HCT116 (cell line): ENCODE results near the gene FLVCR2.
A peak's percentile ranks its signal among the peaks of the same experiment; 100 is the strongest.

ENCODE experiments used
- ATF3 ChIP-seq: IDR thresholded peaks from 2 replicates; pipeline ENCODE4 v1.6.1; 2012
- CTCF ChIP-seq, 3 experiments: fragments of 200-600 bp in 1 of 3; sonication (generic) in 1 of 3; IDR thresholded peaks in 2 of 3; conservative IDR thresholded peaks in 1 of 3; 2 replicates each; pipeline ENCODE4 v1.5.1; 2012 to 2017; ENCODE audit warnings: low read depth in 2 of 3, low read length in 2 of 3, antibody characterized with exemption in 1 of 3, borderline replicate concordance in 1 of 3, control low read depth in 1 of 3, mild to moderate bottlenecking in 1 of 3, mixed read lengths in 1 of 3, mixed run types in 1 of 3, moderate library complexity in 1 of 3; ENCODE audit not compliant: insufficient read depth in 1 of 3
- EZH2 ChIP-seq: fragments of 200-600 bp; sonication (generic); IDR thresholded peaks from 2 replicates; pipeline ENCODE4 v1.6.1; 2017; ENCODE audit warnings: antibody characterized with exemption, mixed run types
- EZH2phosphoT487 ChIP-seq: fragments of 200-600 bp; IDR thresholded peaks from 2 replicates; pipeline ENCODE4 v1.6.1; 2018; ENCODE audit warnings: antibody characterized with exemption, borderline replicate concordance
- POLR2A ChIP-seq: IDR thresholded peaks from 2 replicates; pipeline ENCODE4 v1.7.0; 2011; ENCODE audit warnings: borderline replicate concordance; ENCODE audit not compliant: insufficient read depth, insufficient read length; ENCODE audit errors: extremely low read depth
- POLR2AphosphoS5 ChIP-seq: IDR thresholded peaks from 2 replicates; pipeline ENCODE4 v1.6.1; 2011; ENCODE audit warnings: mild to moderate bottlenecking, low read depth, low read length, moderate library complexity
- SIN3A ChIP-seq: IDR thresholded peaks from 2 replicates; pipeline ENCODE4 v1.6.1; 2012; ENCODE audit warnings: low read depth
- SP1 ChIP-seq: IDR thresholded peaks from 2 replicates; pipeline ENCODE4 v1.6.1; 2012; ENCODE audit warnings: low read depth
- ZFX ChIP-seq: fragments of 450-650 bp; IDR thresholded peaks from 2 replicates; pipeline ENCODE4 v1.6.1; 2017
- ZNF274 ChIP-seq: fragments of 200-500 bp; sonication (Bioruptor generic); IDR thresholded peaks from 2 replicates; pipeline ENCODE4 v1.6.1; 2014; ENCODE audit warnings: mild to moderate bottlenecking, low read depth, low read length, inconsistent platforms

GRCh38 chr14:75654127-75654732 lies 75.8 kb downstream of the FLVCR2 start:
- TF ChIP-seq ZNF274 (no peak), CTCF (IDR thresholded peaks at IDR 0.05 in 2 of 3, conservative IDR thresholded peaks at IDR 0.05 in 1 of 3; ENCODE audit: borderline replicate concordance in 1 of 3, insufficient read depth in 1 of 3, low read depth in 2 of 3, low read length in 2 of 3) (peak; percentile 85 to 99 (median 97)), EZH2 (no peak), POLR2AphosphoS5 (no peak), EZH2phosphoT487 (no peak), ZFX (no peak), POLR2A (no peak), SP1 (no peak), SIN3A (no peak), ATF3 (no peak)
